Endodermal cell (in vitro differentiated cells): Measurements from ENCODE around the gene THSD7B. TPM values are rescaled to one million over a fixed set of nuclear protein-coding genes. Genes with fewer than 3 reads are reported as not detected.

Source experiments
- DNase-seq: peaks from one replicate; pipeline ENCODE4 v3.0.0-alpha.2; 2017
- H3K27ac ChIP-seq: 2 replicates; pipeline ENCODE4 v1.5.1; 2013; ENCODE audit warnings: mild to moderate bottlenecking, low read depth, low read length, moderate library complexity
- H3K27me3 ChIP-seq: 2 replicates; pipeline ENCODE4 v1.6.1; 2013; ENCODE audit warnings: mild to moderate bottlenecking, low read length, moderate library complexity; ENCODE audit not compliant: insufficient read depth, control insufficient read depth, poor library complexity, severe bottlenecking
- H3K36me3 ChIP-seq: 2 replicates; pipeline ENCODE4 v1.7.0; 2013; ENCODE audit warnings: mild to moderate bottlenecking, low read length, moderate library complexity; ENCODE audit not compliant: control insufficient read depth, insufficient read depth
- H3K4me1 ChIP-seq: one replicate; pipeline ENCODE4 v1.7.0; 2013; ENCODE audit warnings: low read length; ENCODE audit not compliant: control insufficient read depth, insufficient read depth
- H3K4me3 ChIP-seq: 2 replicates; pipeline ENCODE4 v1.5.1; 2013; ENCODE audit warnings: mild to moderate bottlenecking, low read length, moderate library complexity
- H3K9ac ChIP-seq: 2 replicates; pipeline ENCODE4 v1.6.1; 2013; ENCODE audit warnings: mild to moderate bottlenecking, low read length, moderate library complexity; ENCODE audit not compliant: poor library complexity, severe bottlenecking; ENCODE audit errors: extremely low read depth
- H3K9me3 ChIP-seq: 2 replicates; pipeline ENCODE4 v1.6.1; 2013; ENCODE audit warnings: mild to moderate bottlenecking, low read length, moderate library complexity; ENCODE audit not compliant: control insufficient read depth
- H3K27ac Mint-ChIP-seq: 2 replicates; pipeline ENCODE4 v1.8.0; 2020; ENCODE audit warnings: mixed read lengths
- H3K27me3 Mint-ChIP-seq: 2 replicates; pipeline ENCODE4 v1.8.0; 2021; ENCODE audit warnings: mild to moderate bottlenecking, mixed read lengths; ENCODE audit not compliant: insufficient read depth
- H3K36me3 Mint-ChIP-seq: 2 replicates; pipeline ENCODE4 v1.8.0; 2020; ENCODE audit warnings: low read depth, mixed read lengths
- H3K4me1 Mint-ChIP-seq: 2 replicates; pipeline ENCODE4 v1.8.0; 2020; ENCODE audit warnings: mixed read lengths
- H3K4me3 Mint-ChIP-seq: 2 replicates; pipeline ENCODE4 v1.8.0; 2020; ENCODE audit warnings: mild to moderate bottlenecking, moderate library complexity, mixed read lengths
- H3K9me3 Mint-ChIP-seq: 2 replicates; pipeline ENCODE4 v1.8.0; 2020; ENCODE audit warnings: mild to moderate bottlenecking, mixed read lengths
- WGBS, 2 experiments: methylation state at CpG; one replicate each; pipeline versions ENCODE4 v1.1.5 to v1.1.7; 2013; ENCODE audit warnings: missing lambda C conversion rate in 2 of 2, mixed read lengths in 1 of 2; ENCODE audit not compliant: insufficient coverage in 1 of 2, insufficient read length in 1 of 2; 5-methylcytosine and 5-hydroxymethylcytosine counted together
- total RNA-seq, 2 donors: library from RNA; stranded (reverse); fragmentation: NEBNext Ultra II Directional in 1 of 2; extraction: Animal tissue kit (Norgen Biotek cat#: 25700) in 1 of 2; gene quantifications; 2 replicates in 1 of 2; 3 replicates in 1 of 2; pipeline ENCODE4 v1.2.1, GENCODE V29; 2021
- TF ChIP-seq, protein P1 (sequence below): fragments of 200-600 bp; sonication (generic); conservative IDR thresholded peaks from 2 replicates; pipeline ENCODE4 v1.5.0; 2021; ENCODE audit warnings: antibody characterized with exemption, mild to moderate bottlenecking

The THSD7B gene
- total RNA-seq, 2 donors from 2014 or later, result 1.8 to 2.6 TPM

DNA sequence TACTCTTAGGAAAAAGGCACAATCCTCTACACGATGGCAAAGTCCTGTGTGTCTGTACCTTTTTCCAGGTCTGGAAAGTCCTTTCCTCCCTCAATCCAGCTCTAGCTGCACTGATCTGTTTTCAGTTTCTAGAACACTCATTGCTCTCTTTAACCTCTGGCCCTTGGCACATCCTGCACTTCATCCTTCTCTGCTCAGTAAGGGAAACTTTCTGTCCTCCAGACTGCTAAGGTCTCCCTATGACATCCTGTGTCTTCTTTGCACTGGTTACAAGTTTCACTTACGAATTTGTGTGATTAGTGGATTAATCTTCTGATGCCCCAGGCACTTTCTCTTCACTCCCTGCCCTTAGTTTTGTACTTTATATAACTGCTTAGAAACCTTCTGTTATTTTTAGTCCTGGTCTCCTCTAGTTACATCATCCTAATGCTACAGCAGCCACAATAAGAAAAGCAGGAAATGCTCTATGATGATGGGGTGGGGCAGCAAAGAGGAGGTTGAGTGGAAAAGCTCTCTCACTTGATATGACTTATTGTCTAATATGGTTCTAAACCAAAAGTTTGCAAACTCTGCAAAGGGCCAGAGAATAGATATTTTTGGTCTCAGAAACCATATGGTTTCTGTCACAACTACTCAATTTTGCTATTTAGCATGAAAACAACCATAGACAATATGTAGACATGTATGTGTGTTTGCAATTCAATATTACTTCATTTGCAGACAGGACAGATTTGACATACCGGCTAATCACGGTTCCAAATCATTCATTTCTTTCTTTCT is 568.2 kb downstream of the THSD7B start:
- 87 to 92% methylated on average over 1 to 3 of the region's 4 CpGs for WGBS, 2 experiments
- no peaks in the 10 kb centered on the region for H3K36me3 ChIP-seq
- TF ChIP-seq, protein P1, sequence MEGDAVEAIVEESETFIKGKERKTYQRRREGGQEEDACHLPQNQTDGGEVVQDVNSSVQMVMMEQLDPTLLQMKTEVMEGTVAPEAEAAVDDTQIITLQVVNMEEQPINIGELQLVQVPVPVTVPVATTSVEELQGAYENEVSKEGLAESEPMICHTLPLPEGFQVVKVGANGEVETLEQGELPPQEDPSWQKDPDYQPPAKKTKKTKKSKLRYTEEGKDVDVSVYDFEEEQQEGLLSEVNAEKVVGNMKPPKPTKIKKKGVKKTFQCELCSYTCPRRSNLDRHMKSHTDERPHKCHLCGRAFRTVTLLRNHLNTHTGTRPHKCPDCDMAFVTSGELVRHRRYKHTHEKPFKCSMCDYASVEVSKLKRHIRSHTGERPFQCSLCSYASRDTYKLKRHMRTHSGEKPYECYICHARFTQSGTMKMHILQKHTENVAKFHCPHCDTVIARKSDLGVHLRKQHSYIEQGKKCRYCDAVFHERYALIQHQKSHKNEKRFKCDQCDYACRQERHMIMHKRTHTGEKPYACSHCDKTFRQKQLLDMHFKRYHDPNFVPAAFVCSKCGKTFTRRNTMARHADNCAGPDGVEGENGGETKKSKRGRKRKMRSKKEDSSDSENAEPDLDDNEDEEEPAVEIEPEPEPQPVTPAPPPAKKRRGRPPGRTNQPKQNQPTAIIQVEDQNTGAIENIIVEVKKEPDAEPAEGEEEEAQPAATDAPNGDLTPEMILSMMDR, result no peak
- H3K36me3 Mint-ChIP-seq, result peaks cover 6% of the 10 kb centered on the region
- H3K9me3 Mint-ChIP-seq, result peaks cover 32% of the 10 kb centered on the region
- H3K27ac Mint-ChIP-seq, result no peak overlapping the region
- H3K27ac ChIP-seq, result no peak overlapping the region
- H3K27me3 ChIP-seq, result no peaks in the 10 kb centered on the region
- no peak overlapping the region for H3K4me3 ChIP-seq
- H3K4me1 ChIP-seq, result no peaks in the 10 kb centered on the region
- no peak overlapping the region for H3K4me3 Mint-ChIP-seq
- H3K27me3 Mint-ChIP-seq, result no peaks in the 10 kb centered on the region
- H3K9ac ChIP-seq, result no peak overlapping the region
- no peaks in the 10 kb centered on the region for H3K4me1 Mint-ChIP-seq
- no peak for DNase-seq
- H3K9me3 ChIP-seq, result peaks cover 12% of the 10 kb centered on the region

DNA sequence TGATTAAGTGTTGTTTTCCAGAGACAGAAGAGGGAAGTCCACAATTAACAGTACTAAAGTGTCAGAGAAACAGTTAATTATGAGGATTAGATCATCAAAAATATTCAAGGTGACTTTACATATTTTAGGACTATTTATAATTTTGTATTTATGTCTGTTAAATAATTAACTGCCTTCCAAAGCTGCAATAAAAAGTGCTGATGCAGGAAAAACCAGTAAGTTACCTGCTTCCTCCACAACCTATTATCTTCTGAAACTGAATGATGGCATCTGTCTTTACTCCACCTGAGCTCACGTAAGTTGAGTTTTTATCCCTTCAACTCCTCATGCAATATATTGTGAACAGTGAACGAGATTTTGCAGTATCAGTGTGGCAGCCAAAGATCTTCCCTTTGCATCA is 570.7 kb downstream of the THSD7B start:
- Histone ChIP-seq H3K36me3 (no peaks in the 10 kb centered on the region), H3K4me1 (no peaks in the 10 kb centered on the region), H3K9ac (no peak overlapping the region), H3K27ac (no peak overlapping the region), H3K4me3 (no peak overlapping the region), H3K9me3 (no peaks in the 10 kb centered on the region), H3K27me3 (no peaks in the 10 kb centered on the region)
- no peak overlapping the region for H3K27ac Mint-ChIP-seq
- TF ChIP-seq, protein P1, result no peak
- H3K4me3 Mint-ChIP-seq, result no peak overlapping the region
- DNase-seq, result no peak
- no peaks in the 10 kb centered on the region for H3K4me1 Mint-ChIP-seq
- no peaks in the 10 kb centered on the region for H3K27me3 Mint-ChIP-seq
- no peaks in the 10 kb centered on the region for H3K36me3 Mint-ChIP-seq
- H3K9me3 Mint-ChIP-seq, result peaks cover 8% of the 10 kb centered on the region
- WGBS, 2 experiments, result 100% methylated on average over 1 to 2 of the region's 2 CpGs

DNA sequence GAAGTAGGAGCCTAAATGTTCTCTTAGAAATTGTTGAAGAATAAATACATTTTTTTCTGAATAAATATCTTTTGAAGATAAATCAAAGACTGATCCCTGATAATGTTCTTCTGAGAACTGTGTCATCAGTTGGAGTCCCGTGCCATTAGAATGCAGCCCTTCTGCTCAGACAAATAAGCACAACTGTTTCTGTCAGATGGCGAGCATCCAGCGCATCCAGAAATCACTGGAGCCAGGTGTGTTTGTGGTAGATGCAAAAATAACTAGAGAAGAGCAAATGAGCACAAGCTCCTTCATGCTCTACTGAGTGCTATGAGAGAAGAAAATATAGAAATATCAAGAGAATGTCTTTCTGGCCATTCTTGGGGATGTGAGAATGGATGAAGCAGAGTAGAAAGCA is 573.7 kb downstream of the THSD7B start:
- H3K4me3 ChIP-seq, result no peak overlapping the region
- H3K27me3 Mint-ChIP-seq, result no peaks in the 10 kb centered on the region
- H3K4me1 Mint-ChIP-seq, result no peaks in the 10 kb centered on the region
- H3K27me3 ChIP-seq, result no peaks in the 10 kb centered on the region
- H3K9me3 Mint-ChIP-seq, result no peaks in the 10 kb centered on the region
- H3K27ac ChIP-seq, result no peak overlapping the region
- 96 to 100% methylated on average over 2 to 3 of the region's 3 CpGs for whole genome bisulfite sequencing, 2 experiments
- H3K9me3 ChIP-seq, result no peaks in the 10 kb centered on the region
- no peak overlapping the region for H3K9ac ChIP-seq
- H3K4me1 ChIP-seq, result peaks cover 3% of the 10 kb centered on the region
- H3K36me3 Mint-ChIP-seq, result no peaks in the 10 kb centered on the region
- DNase-seq, result no peak
- TF ChIP-seq, protein P1, result no peak
- no peak overlapping the region for H3K4me3 Mint-ChIP-seq
- no peak overlapping the region for H3K27ac Mint-ChIP-seq
- H3K36me3 ChIP-seq, result no peaks in the 10 kb centered on the region
